ENCODE measurements around the gene MGRN1.

DNA sequence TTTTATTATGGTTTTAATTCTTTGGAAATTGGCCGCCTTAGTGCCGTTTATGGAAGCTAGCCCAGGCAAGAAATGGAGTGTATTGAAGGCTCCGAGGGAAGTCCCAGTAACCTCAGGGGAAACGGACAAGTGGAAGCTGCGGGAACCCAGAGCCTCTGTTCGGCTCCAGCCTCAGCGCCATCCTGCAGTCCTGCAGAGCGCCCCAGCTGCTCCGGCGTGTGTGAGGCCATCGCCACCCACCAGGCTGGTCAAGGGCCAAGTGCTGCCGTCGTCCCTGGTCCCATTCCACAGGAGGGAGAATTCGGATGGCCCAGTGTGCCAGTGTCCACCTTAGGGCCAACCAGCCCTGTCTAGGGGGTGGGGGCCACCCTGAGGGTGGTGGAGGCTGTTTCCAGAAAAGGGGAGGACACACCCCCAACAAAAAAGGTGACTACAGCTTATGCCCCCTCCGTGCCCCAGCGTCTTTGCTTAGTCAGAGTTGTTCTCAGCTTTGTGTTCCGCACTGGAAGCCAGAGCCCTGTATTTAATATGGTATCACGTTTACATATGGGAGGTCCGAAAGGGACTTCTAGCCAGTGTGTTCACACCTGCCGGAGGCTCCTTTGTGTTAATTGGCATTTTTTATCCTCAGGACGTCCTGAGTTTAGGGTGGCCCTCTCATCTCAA, 13.0 kb downstream of the MGRN1 start:
- TF ChIP-seq, protein P1, sequence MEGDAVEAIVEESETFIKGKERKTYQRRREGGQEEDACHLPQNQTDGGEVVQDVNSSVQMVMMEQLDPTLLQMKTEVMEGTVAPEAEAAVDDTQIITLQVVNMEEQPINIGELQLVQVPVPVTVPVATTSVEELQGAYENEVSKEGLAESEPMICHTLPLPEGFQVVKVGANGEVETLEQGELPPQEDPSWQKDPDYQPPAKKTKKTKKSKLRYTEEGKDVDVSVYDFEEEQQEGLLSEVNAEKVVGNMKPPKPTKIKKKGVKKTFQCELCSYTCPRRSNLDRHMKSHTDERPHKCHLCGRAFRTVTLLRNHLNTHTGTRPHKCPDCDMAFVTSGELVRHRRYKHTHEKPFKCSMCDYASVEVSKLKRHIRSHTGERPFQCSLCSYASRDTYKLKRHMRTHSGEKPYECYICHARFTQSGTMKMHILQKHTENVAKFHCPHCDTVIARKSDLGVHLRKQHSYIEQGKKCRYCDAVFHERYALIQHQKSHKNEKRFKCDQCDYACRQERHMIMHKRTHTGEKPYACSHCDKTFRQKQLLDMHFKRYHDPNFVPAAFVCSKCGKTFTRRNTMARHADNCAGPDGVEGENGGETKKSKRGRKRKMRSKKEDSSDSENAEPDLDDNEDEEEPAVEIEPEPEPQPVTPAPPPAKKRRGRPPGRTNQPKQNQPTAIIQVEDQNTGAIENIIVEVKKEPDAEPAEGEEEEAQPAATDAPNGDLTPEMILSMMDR (IDR thresholded peaks at IDR 0.05; ENCODE audit: poor library complexity): no peak
- no peak for TF ChIP-seq EZH2 (IDR thresholded peaks at IDR 0.05; ENCODE audit: borderline replicate concordance)

All from hepatocyte (in vitro differentiated cells).